ENCODE results near the gene DMPK. TPM values are rescaled to one million over a fixed set of nuclear protein-coding genes. Genes with fewer than 3 reads are reported as not detected.

DMPK gene
- total and polyA plus RNA-seq, 2 experiments from 2014 or later = 25.2 to 46.0 TPM

- no peak for DNase-seq (ENCODE audit: low spot score)
- Histone ChIP-seq H3K9me3 (ENCODE audit: low read depth) (no peaks in the 10 kb centered on the region), H4K20me1 (ENCODE audit: insufficient read depth, poor library complexity, severe bottlenecking) (peaks cover 3% of the 10 kb centered on the region), H3K9me2 (replicated peaks; ENCODE audit: insufficient read depth) (no peaks in the 10 kb centered on the region), H2AFZ (no peak overlapping the region), H3K4me2 (no peak overlapping the region), H3K79me2 (no peaks in the 10 kb centered on the region), H3K36me3 (replicated peaks; ENCODE audit: insufficient read depth, low read depth) (no peaks in the 10 kb centered on the region), H3K27me3 (no peaks in the 10 kb centered on the region), H3K27ac (no peak overlapping the region), H3K4me1 (ENCODE audit: insufficient read depth) (peaks cover 6% of the 10 kb centered on the region), H3K4me3 (no peak overlapping the region)
- 82% methylated on average over 9 of the region's 9 CpGs for WGBS (ENCODE audit: low lambda C conversion rate, missing lambda C conversion rate)
- TF ChIP-seq EZH2phosphoT487 (IDR thresholded peaks at IDR 0.05; ENCODE audit: low read depth, severe bottlenecking, unreplicated experiment) (no peak), CTCF (IDR thresholded peaks at IDR 0.05; ENCODE audit: poor library complexity) (no peak), EZH2 (IDR thresholded peaks at IDR 0.05; ENCODE audit: borderline replicate concordance) (no peak)
Observed at GRCh38 chr19:45774765-45775164, 7.5 kb downstream of the DMPK start.

GRCh38 chr19:45773384-45773783, 8.9 kb downstream of the DMPK start:
- Histone ChIP-seq H3K36me3 (replicated peaks; ENCODE audit: insufficient read depth, low read depth) (no peaks in the 10 kb centered on the region), H3K9me3 (ENCODE audit: low read depth) (no peaks in the 10 kb centered on the region), H3K27me3 (no peaks in the 10 kb centered on the region), H3K4me3 (no peak overlapping the region), H3K27ac (no peak overlapping the region), H3K9me2 (replicated peaks; ENCODE audit: insufficient read depth) (no peaks in the 10 kb centered on the region), H4K20me1 (ENCODE audit: insufficient read depth, poor library complexity, severe bottlenecking) (no peaks in the 10 kb centered on the region), H3K79me2 (no peaks in the 10 kb centered on the region), H3K4me1 (ENCODE audit: insufficient read depth) (peaks cover 3% of the 10 kb centered on the region), H2AFZ (no peak overlapping the region), H3K4me2 (no peak overlapping the region)
- DNase-seq (ENCODE audit: low spot score) = no peak
- TF ChIP-seq EZH2 (IDR thresholded peaks at IDR 0.05; ENCODE audit: borderline replicate concordance) (no peak), CTCF (IDR thresholded peaks at IDR 0.05; ENCODE audit: poor library complexity) (no peak), EZH2phosphoT487 (IDR thresholded peaks at IDR 0.05; ENCODE audit: low read depth, severe bottlenecking, unreplicated experiment) (no peak)
- WGBS (ENCODE audit: low lambda C conversion rate, missing lambda C conversion rate) = 64% methylated on average over 2 of the region's 2 CpGs

GRCh38 chr19:45772912-45773311, 9.4 kb downstream of the DMPK start:
- H4K20me1 ChIP-seq (ENCODE audit: insufficient read depth, poor library complexity, severe bottlenecking) = no peaks in the 10 kb centered on the region
- H3K36me3 ChIP-seq (replicated peaks; ENCODE audit: insufficient read depth, low read depth) = no peaks in the 10 kb centered on the region
- H3K4me3 ChIP-seq = no peak overlapping the region
- WGBS (ENCODE audit: low lambda C conversion rate, missing lambda C conversion rate) = 96% methylated on average over 3 of the region's 3 CpGs
- no peaks in the 10 kb centered on the region for H3K27me3 ChIP-seq
- H3K79me2 ChIP-seq = peaks cover 1% of the 10 kb centered on the region
- no peaks in the 10 kb centered on the region for H3K9me2 ChIP-seq (replicated peaks; ENCODE audit: insufficient read depth)
- no peaks in the 10 kb centered on the region for H3K9me3 ChIP-seq (ENCODE audit: low read depth)
- no peak overlapping the region for H3K27ac ChIP-seq
- H3K4me1 ChIP-seq (ENCODE audit: insufficient read depth) = peaks cover 3% of the 10 kb centered on the region
- no peak for DNase-seq (ENCODE audit: low spot score)
- no peak overlapping the region for H2AFZ ChIP-seq
- TF ChIP-seq EZH2phosphoT487 (IDR thresholded peaks at IDR 0.05; ENCODE audit: low read depth, severe bottlenecking, unreplicated experiment) (no peak), EZH2 (IDR thresholded peaks at IDR 0.05; ENCODE audit: borderline replicate concordance) (no peak)
- H3K4me2 ChIP-seq = no peak overlapping the region

- Histone ChIP-seq H3K9me2 (replicated peaks; ENCODE audit: insufficient read depth) (no peaks in the 10 kb centered on the region), H3K27me3 (no peaks in the 10 kb centered on the region), H3K36me3 (replicated peaks; ENCODE audit: insufficient read depth, low read depth) (no peaks in the 10 kb centered on the region), H3K4me3 (no peak overlapping the region), H3K4me1 (ENCODE audit: insufficient read depth) (peaks cover 3% of the 10 kb centered on the region), H4K20me1 (ENCODE audit: insufficient read depth, poor library complexity, severe bottlenecking) (no peaks in the 10 kb centered on the region), H3K79me2 (peaks cover 6% of the 10 kb centered on the region), H3K9me3 (ENCODE audit: low read depth) (no peaks in the 10 kb centered on the region), H3K27ac (no peak overlapping the region), H2AFZ (no peak overlapping the region), H3K4me2 (no peak overlapping the region)
- TF ChIP-seq EZH2phosphoT487 (IDR thresholded peaks at IDR 0.05; ENCODE audit: low read depth, severe bottlenecking, unreplicated experiment) (no peak), CTCF (IDR thresholded peaks at IDR 0.05; ENCODE audit: poor library complexity) (no peak), EZH2 (IDR thresholded peaks at IDR 0.05; ENCODE audit: borderline replicate concordance) (no peak)
- WGBS (ENCODE audit: low lambda C conversion rate, missing lambda C conversion rate) = 91% methylated on average over 14 of the region's 14 CpGs
- DNase-seq (ENCODE audit: low spot score) = no peak
Observed at GRCh38 chr19:45772130-45772840, 10.0 kb downstream of the DMPK start.
